GM19438 (cell line): ENCODE data around the gene CHRNB4.

Experiments used
- ATAC-seq: cut with Tn5 transposase; IDR thresholded peaks from one replicate; pipeline ENCODE4 v1.9.1; 2021; ENCODE audit warnings: low read depth; ENCODE audit not compliant: unreplicated experiment

Gene CHRNB4

DNA sequence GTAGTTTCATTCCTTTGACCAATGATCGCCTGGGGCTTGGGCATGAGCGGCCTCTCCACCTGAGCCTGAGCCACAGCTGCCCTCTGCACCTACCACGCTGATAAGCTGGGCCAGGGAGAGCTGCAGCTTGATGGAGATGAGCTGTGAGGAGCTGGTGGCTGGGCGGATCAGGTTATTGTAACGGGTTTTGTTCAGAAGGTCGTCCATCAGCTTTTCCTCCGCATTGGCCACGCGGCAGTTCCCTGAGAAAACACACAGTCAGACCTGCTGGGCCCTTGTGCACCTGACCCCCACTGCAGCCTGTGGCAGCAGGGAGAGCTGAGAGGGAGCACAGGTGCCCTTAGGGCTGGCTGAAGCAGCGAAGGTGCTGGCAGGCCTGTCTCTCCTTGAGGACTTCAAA lies 5.7 kb downstream of the CHRNB4 start:
- no peak for ATAC-seq

DNA sequence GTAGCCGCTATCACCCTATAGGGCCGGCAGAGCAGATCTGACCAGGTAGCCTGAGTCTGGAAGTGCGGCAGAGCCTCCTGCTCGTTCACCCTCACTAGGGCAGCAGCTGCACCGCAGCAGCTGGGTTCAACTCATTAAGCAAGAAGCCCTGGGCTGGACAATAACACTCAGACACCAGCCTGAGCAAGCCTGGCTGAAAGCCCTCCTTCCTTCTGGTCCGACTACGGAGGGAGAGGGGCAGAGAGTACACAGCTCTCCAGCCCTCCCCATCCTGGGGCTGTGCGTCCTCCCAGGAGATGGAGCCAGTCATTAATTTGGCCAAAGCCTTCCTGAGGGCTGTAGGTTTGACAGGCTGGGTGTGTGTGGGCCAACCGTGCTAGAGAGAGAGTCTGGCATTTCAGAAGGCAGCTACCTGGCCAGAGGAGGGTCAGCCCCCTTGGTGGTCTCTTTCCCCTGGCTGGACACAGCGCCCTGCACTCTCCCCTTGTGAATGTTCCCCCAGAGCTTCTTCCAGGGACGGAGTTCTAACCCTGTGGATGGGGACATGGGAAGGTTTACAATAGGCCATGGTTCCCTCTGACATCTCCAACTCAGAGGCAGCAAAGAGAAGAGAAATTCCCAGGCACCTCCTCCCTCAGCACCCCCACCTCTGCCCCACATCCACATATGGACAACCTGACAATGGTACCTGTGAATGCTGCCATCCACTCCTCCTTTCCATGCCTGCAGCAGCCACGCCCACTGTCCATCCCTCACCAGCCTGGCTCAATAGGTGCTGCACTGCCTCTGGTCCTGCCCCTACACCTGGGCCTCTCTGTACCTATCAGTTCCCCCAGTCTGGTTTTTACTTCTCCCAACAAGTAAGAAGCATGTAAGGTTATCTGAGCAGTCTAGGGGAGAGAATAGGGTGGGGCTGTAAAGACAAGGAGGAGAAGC lies 6.5 kb downstream of the CHRNB4 start:
- ATAC-seq, result no peak

DNA sequence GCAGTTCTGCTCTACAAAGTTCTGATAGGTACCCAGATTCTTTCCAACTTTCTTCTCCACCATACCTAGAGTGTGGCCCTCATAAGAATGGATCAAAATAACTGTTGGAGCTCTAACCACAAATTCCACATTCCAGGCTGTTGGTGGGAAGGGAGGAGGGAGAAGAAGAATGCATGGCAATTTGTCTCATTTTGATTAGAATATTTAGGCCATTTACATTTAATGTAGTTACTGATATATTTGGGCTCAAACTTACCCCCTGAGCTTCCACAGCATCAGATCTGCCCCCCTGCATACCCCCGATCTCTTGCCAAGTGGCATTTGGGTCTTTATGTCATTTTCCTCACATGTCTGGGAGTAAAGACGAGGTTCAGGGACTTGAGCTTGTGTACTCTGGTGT lies 7.7 kb downstream of the CHRNB4 start:
- no peak for ATAC-seq

DNA sequence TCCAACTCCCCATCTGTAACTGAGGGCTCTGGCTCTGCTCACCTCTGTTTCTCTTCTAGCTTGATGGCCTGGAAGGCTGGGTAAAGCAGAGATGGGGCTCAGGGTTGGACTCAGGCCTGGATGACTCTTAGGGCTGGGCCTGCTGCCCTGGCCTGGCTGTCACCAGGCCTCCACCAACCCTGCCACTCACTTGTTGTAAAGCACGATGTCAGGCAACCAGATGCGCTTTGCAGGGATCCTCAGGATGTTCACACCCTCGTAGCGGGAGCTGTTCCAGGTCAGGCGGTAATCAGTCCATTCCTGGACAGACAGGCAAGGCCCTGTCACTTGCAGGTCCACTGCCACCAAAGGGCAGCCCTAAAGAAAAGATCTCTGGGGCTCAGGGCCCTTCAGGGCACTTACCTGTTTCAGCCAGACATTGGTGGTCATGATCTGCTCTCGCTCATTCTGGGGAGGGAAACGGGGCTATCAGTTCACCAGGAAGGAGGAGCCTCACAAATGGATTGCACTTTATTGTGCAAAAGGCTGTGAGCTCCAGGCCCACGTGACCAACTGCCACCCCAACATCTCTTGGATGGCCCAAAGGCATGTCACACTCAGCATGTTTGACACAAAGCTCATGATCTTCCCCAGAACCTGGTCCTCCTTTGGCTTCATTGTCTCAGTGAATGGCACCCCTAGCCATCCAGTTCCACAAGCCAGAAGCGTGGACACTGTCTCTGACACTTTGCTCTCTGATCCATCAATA lies 9.9 kb downstream of the CHRNB4 start:
- no peak for ATAC-seq

DNA sequence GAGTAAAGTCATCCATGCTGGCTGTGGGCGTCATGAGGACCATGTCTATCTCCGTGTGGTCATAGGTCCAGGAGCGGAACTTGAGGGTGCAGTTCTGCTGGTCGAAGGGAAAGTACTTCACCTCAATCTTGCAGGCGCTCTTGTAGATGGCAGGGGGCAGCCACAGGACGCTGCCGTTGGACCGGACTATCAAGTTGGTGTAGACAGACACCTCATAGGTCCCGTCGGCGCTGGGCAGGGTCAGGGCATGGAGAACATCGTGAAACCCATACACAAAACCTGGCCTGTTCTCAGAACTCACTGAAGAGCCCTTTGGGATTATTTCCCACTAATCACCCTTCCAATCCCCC lies 11.3 kb downstream of the CHRNB4 start:
- ATAC-seq, result no peak

DNA sequence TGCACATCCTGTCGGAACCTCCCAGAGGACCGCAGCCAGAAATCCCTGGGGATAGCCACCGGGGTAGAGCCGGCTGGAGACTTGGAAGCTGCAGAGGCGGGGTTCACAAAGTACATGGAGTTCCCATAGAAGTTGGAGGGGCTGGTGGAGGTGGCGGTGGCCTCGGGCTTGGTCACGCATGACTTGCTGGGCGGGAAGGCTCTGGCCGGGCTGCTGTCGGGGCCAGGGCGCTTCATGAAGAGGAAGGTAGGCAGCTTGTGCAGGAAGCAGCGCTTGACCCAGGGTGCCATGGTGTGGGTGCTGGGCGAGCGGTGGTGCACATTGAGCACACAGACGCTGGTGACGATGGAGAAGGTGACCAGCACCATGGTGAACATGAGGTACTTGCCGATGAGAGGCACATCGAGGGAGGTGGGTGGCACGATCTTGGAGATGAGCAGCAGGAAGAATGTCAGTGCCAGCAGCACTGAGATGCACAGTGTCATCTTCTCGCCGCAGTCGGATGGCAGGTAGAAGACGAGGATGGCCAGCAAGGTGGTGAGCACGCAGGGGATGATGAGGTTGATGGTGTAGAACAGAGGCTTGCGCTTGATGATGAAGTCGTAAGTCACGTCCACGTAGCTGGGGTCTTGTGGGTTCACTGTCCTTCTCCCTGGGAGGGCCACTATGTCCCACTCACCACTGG lies 11.8 kb downstream of the CHRNB4 start:
- ATAC-seq, result no peak

- no peak for ATAC-seq
Measured at GRCh38 chr15:78628227-78628626, 12.8 kb downstream of the CHRNB4 start.

GRCh38 chr15:78627348-78627747 lies 13.7 kb downstream of the CHRNB4 start:
- ATAC-seq, result no peak

DNA sequence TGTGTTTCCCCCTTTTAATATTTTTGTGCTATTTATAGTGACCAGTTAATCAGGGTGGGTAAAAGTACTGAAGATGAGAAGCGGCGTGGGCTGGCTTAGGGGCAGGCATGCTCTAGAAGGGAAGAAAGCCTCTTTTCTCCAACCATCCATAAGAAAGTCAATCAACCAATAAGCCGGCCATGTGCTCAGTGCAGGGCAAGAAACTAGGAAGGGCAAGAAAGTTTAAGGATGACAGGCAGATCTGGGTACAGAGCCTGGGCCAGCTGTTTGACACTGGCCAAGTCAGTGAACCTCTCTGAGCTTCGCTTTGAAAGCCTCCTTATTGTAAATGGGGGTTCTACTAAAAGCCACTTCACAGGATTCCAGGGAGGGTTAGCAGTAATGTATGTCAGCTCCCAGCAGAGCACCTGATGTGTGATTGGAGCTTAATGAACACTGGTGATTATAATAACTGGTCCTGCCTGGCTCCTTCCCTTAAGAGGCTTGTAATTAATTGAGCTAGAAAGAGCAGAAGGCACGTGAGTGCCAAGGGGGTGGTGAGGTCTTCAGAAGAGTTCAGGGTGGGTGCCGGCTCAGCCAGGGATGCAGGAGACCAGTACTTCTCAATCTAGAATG lies 14.5 kb downstream of the CHRNB4 start:
- ATAC-seq, result no peak

GRCh38 chr15:78625606-78626280 lies 15.3 kb downstream of the CHRNB4 start:
- ATAC-seq, result no peak

DNA sequence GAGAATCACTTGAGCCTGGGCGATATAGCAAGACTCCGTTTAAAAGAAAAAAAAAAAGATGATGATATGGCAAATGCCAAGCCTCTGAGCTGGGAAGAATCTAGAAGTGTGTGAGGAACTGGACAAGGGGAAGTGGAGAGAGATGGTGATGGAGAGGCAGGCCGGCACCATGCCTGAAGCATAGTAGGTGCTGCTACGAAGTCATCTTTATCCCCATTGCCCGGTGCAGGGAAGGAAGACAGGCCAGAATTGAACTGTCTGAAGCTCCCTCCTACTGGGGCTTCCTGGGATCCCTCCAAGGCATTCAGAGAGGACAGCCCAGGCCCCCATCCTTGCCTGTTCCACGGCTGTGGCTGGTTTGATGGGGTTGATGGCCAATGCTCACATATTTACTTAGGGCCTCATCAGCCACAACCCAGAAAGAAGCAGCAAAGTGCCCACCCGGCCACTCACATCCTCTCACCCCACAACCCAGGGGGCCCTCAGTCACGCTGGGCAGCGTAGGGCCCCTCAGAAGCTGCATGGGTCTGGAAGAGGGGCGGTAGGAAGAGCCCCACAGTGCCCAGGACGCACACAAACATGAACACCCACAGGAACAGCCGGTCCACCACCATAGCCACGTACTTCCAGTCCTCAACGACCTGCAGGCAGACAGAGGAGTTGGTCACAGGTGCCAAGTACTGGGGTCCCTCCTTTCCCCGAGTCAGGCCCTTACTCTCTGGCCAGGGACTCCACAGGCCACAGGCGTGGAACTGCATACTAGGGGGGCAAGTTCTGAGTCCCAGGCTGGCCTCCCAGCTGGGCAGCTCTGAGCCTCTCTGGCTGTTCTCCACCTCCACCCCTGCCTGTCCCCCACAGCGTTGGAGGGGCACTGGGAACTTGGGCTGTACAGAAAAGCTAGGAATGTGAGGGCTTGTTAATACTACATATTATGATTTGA lies 16.1 kb downstream of the CHRNB4 start:
- ATAC-seq, result no peak

- no peak for ATAC-seq
Measured at GRCh38 chr15:78623786-78624497, 17.1 kb downstream of the CHRNB4 start.

DNA sequence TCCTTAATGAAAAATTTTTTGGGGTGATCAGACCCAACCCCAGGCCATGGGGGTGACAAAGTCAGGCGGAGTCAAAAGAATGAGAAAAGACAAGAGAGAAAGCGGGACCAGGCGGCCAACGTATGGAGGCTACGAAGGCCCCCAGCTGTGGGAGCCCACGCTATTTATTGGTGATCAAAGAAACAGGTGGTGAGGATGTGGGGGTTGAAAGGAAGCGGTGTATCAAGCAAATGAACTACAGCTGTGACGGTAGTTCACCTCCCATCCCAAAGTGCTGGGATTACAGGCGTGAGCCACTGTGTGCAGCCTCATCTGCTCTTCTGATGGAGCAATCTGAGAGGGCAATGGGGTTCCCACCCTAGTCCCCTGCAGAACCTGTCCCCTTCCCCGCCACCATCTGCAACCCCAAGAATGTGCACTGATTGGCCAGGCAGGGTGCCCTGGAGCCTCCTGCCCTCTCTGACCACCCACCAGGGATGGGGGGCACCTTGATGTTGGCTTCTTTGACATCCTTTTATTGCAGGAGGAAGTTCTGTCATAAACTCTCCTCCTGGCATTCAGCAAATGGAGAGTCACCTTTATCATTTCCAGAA lies 19.1 kb downstream of the CHRNB4 start:
- no peak for ATAC-seq

DNA sequence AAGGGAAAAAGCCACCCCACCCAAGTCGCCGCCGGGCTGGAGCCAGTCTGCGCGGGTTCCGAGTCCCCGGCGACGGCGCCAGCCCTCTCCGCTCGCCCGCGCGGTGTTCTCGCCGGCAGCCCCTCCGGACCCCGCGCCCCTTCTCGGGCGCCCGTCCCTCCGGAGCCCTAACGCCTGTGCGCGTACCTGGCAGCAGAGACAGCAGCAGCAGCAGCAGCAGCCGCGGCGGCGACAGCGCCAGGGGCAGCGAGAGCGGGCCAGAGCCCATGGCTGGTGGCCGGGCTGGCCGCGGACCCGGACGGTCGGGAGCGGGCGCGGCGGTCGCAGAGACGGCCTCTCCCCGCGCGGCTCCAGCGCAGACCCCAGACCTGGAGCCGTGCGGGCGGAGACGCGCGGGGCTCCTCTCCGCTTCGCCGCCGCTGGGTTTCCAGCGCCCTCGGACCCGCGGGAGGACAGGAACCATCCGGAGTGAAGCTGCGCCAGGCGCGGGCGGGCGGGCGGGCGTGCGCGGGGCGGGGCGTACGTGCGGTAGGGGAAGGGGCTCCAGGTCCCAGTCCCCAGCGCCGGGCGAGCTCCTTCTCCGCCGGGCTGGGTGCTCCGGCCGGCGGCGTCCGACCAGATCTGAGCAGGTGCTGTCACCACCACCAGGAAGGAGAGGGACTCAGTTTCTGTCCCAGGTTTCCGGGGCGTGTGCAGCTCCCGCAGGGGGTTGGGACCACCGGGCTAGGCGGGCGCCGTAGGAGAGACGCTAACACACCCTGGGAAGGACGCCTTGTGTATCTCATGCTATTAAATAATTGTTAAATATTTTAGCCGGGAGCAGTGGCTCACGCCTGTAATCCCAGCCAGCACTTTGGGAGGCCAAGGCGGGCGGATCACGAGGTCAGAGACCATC lies 20.2 kb downstream of the CHRNB4 start, which contains the start of gene CHRNA3:
Gene CHRNA3 (minus strand): TSS at position 470 of the 895 bp plus-strand sequence. CDS start 202 bp downstream, at position 268.
- ATAC-seq, result no peak

DNA sequence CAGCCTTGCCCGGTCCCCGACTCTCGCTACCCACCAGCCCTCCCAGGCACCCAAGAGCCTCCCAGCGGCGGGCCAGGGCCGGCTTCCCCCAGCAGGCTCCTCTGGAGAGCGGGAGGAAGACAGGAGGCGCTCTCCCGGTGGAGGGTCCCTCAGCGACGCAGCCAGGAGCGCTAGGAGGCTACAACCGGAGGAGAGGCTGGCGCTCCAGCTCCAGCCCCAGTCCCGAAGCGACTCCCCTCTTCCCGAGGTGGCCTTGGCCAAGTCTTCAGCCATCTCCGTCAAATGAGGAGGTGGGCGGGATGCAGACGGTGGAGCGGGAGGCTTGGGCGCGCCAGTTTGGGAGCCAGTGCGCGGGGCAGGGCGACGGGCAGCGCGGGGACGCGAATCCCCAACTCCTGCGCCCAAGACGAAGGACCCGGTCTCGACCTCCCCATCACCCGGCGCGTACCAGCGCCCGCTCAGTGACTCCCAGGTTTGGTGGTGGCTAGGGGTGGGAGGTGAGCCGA lies 20.9 kb downstream of the CHRNB4 start:
- no peak for ATAC-seq

GRCh38 chr15:78619022-78619950 lies 21.7 kb downstream of the CHRNB4 start:
- no peak for ATAC-seq
